H9 (cell line): ENCODE measurements around the gene HSH2D. TPM values are rescaled to one million over a fixed set of nuclear protein-coding genes. Genes with fewer than 3 reads are reported as not detected.

Source experiments
- DNase-seq: peaks from one replicate; pipeline ENCODE4 v3.0.0-alpha.2; 2017
- H2AFZ ChIP-seq: one replicate; pipeline ENCODE4 v1.6.1; 2013; ENCODE audit warnings: mild to moderate bottlenecking, low read length, control low read depth, moderate library complexity
- H2AK5ac ChIP-seq: 2 replicates; pipeline ENCODE4 v1.6.1; 2013; ENCODE audit warnings: low read length, control low read depth, mixed read lengths; ENCODE audit not compliant: insufficient read length
- H2BK120ac ChIP-seq: one replicate; pipeline ENCODE4 v1.6.1; 2013; ENCODE audit warnings: low read depth, mild to moderate bottlenecking, low read length, control low read depth, inconsistent platforms; ENCODE audit not compliant: poor library complexity, severe bottlenecking
- H2BK12ac ChIP-seq: 2 replicates; pipeline ENCODE4 v1.6.1; 2013; ENCODE audit warnings: low read length, control low read depth, mixed read lengths, low read depth; ENCODE audit not compliant: insufficient read length
- H2BK15ac ChIP-seq: 2 replicates; pipeline ENCODE4 v1.6.1; 2013; ENCODE audit warnings: low read depth, low read length, control low read depth
- H2BK20ac ChIP-seq: one replicate; pipeline ENCODE4 v1.6.1; 2013; ENCODE audit warnings: low read depth, mild to moderate bottlenecking, low read length, control low read depth, inconsistent platforms; ENCODE audit not compliant: poor library complexity, severe bottlenecking
- H2BK5ac ChIP-seq: 2 replicates; pipeline ENCODE4 v1.6.1; 2013; ENCODE audit warnings: low read length, control low read depth, mixed read lengths; ENCODE audit not compliant: insufficient read length
- H3K14ac ChIP-seq: 2 replicates; pipeline ENCODE4 v1.6.1; 2013; ENCODE audit warnings: low read length, control low read depth; ENCODE audit not compliant: insufficient read depth
- H3K18ac ChIP-seq: 2 replicates; pipeline ENCODE4 v1.6.1; 2013; ENCODE audit warnings: low read depth, mild to moderate bottlenecking, mixed read lengths, low read length, control low read depth; ENCODE audit not compliant: insufficient read length
- H3K23ac ChIP-seq: 2 replicates; pipeline ENCODE4 v1.6.1; 2013; ENCODE audit warnings: low read length, control low read depth, mixed read lengths, low read depth; ENCODE audit not compliant: insufficient read length
- H3K23me2 ChIP-seq: 2 replicates; pipeline ENCODE4 v1.6.1; 2013; ENCODE audit warnings: low read depth, mild to moderate bottlenecking, mixed read lengths, low read length, control low read depth; ENCODE audit not compliant: insufficient read length, poor library complexity, severe bottlenecking
- H3K27ac ChIP-seq: 2 replicates; pipeline ENCODE4 v1.5.1; 2013; ENCODE audit warnings: low read length, control low read depth, mixed read lengths, low read depth; ENCODE audit not compliant: insufficient read length
- H3K27me3 ChIP-seq: 2 replicates; pipeline ENCODE4 v1.6.1; 2013; ENCODE audit warnings: low read length, control low read depth, inconsistent platforms; ENCODE audit not compliant: insufficient read depth
- H3K4ac ChIP-seq: 2 replicates; pipeline ENCODE4 v1.6.1; 2013; ENCODE audit warnings: low read depth, mild to moderate bottlenecking, control low read depth, inconsistent platforms, low read length, moderate library complexity
- H3K4me1 ChIP-seq: 2 replicates; pipeline ENCODE4 v1.6.1; 2013; ENCODE audit warnings: low read length, control low read depth, inconsistent platforms; ENCODE audit not compliant: insufficient read depth
- H3K4me2 ChIP-seq: 2 replicates; pipeline ENCODE4 v1.6.1; 2013; ENCODE audit warnings: low read length, control low read depth, mixed read lengths; ENCODE audit not compliant: insufficient read length, insufficient read depth
- H3K56ac ChIP-seq: 2 replicates; pipeline ENCODE4 v1.6.1; 2013; ENCODE audit warnings: low read depth, mild to moderate bottlenecking, mixed read lengths, low read length, control low read depth; ENCODE audit not compliant: insufficient read length
- H3K79me1 ChIP-seq: 2 replicates; pipeline ENCODE4 v1.6.1; 2013; ENCODE audit warnings: low read depth, mild to moderate bottlenecking, moderate library complexity, low read length, control low read depth, inconsistent platforms; ENCODE audit not compliant: insufficient read depth, poor library complexity, severe bottlenecking
- H3K79me2 ChIP-seq: 2 replicates; pipeline ENCODE4 v1.6.1; 2013; ENCODE audit warnings: low read length, control low read depth, inconsistent platforms; ENCODE audit not compliant: insufficient read depth
- H3K9ac ChIP-seq: 2 replicates; pipeline ENCODE4 v1.6.1; 2013; ENCODE audit warnings: low read length, control low read depth, mixed read lengths; ENCODE audit not compliant: insufficient read length; ENCODE audit errors: extremely low read depth
- H3K9me3 ChIP-seq: one replicate; pipeline ENCODE4 v1.6.1; 2013; ENCODE audit warnings: low read depth, low read length, inconsistent platforms; ENCODE audit not compliant: control insufficient read depth
- H3T11ph ChIP-seq: one replicate; pipeline ENCODE4 v1.6.1; 2013; ENCODE audit warnings: mild to moderate bottlenecking, low read length, control low read depth, inconsistent platforms
- H4K20me1 ChIP-seq: one replicate; pipeline ENCODE4 v1.6.1; 2013; ENCODE audit not compliant: control insufficient read depth, insufficient read length, insufficient read depth
- H4K5ac ChIP-seq: 2 replicates; pipeline ENCODE4 v1.6.1; 2013; ENCODE audit warnings: low read depth, mild to moderate bottlenecking, mixed read lengths, low read length, control low read depth; ENCODE audit not compliant: insufficient read length
- H4K8ac ChIP-seq: replicated peaks from 2 replicates; pipeline ENCODE4 v1.6.1; 2013; ENCODE audit warnings: low read length, control low read depth, mixed read lengths, low read depth; ENCODE audit not compliant: insufficient read length
- H4K91ac ChIP-seq: 2 replicates; pipeline ENCODE4 v1.6.1; 2013; ENCODE audit warnings: low read depth, mild to moderate bottlenecking, moderate library complexity, mixed read lengths, low read length, control low read depth; ENCODE audit not compliant: insufficient read length
- H3K27ac Mint-ChIP-seq, 3 experiments: 2 replicates in 2 of 3; 3 replicates in 1 of 3; pipeline ENCODE4 v1.8.0; 2020 to 2021; ENCODE audit warnings: mixed read lengths in 3 of 3, mild to moderate bottlenecking in 1 of 3, moderate library complexity in 1 of 3
- H3K27me3 Mint-ChIP-seq: 2 replicates; pipeline ENCODE4 v1.8.0; 2021; ENCODE audit warnings: low read depth, mild to moderate bottlenecking, moderate library complexity, mixed read lengths
- H3K36me3 Mint-ChIP-seq, 3 experiments: 2 replicates in 2 of 3; 3 replicates in 1 of 3; pipeline ENCODE4 v1.8.0; 2020 to 2021; ENCODE audit warnings: low read depth in 3 of 3, mixed read lengths in 3 of 3; ENCODE audit not compliant: insufficient read depth in 1 of 3
- H3K4me1 Mint-ChIP-seq, 2 experiments: 2 replicates each; pipeline ENCODE4 v1.8.0; 2020; ENCODE audit warnings: mixed read lengths in 2 of 2
- H3K4me3 Mint-ChIP-seq, 2 experiments: 2 replicates in 1 of 2; 3 replicates in 1 of 2; pipeline ENCODE4 v1.8.0; 2020 to 2021; ENCODE audit warnings: mild to moderate bottlenecking in 2 of 2, mixed read lengths in 2 of 2, moderate library complexity in 1 of 2
- H3K9me3 Mint-ChIP-seq, 2 experiments: 2 replicates in 1 of 2; 3 replicates in 1 of 2; pipeline ENCODE4 v1.8.0; 2020; ENCODE audit warnings: mild to moderate bottlenecking in 2 of 2, mixed read lengths in 2 of 2, moderate library complexity in 1 of 2
- CTCF ChIP-seq: fragments of 200-600 bp; sonication (generic); conservative IDR thresholded peaks from 3 replicates; pipeline ENCODE4 v1.8.0; 2021; ENCODE audit warnings: antibody characterized with exemption, mild to moderate bottlenecking
- WGBS: extraction: QIAGEN DNeasy Blood & Tissue Kit; methylation state at CpG from one replicate; pipeline ENCODE4 v1.1.7; 2013; ENCODE audit warnings: missing lambda C conversion rate, low lambda C conversion rate, mixed read lengths; ENCODE audit not compliant: insufficient read length; ENCODE audit errors: extremely low coverage; 5-methylcytosine and 5-hydroxymethylcytosine counted together
- total RNA-seq: library from RNA; stranded (reverse); gene quantifications from 2 replicates; pipeline ENCODE4 v1.2.1, GENCODE V29; 2021

HSH2D gene
- total RNA-seq, 1 experiment from 2014 or later, result 2.3 TPM

GRCh38 chr19:16134510-16134909, 9.0 kb upstream of the HSH2D start:
- H2BK12ac ChIP-seq, result no peak overlapping the region
- H2BK15ac ChIP-seq, result no peak overlapping the region
- no peak overlapping the region for H3K18ac ChIP-seq
- no peak overlapping the region for H3K9ac ChIP-seq
- H4K20me1 ChIP-seq, result no peaks in the 10 kb centered on the region
- no peak overlapping the region for H2BK5ac ChIP-seq
- H2BK120ac ChIP-seq, result no peak overlapping the region
- no peak overlapping the region for H2BK20ac ChIP-seq
- no peak overlapping the region for H4K5ac ChIP-seq
- H3K27me3 ChIP-seq, result no peaks in the 10 kb centered on the region
- H4K91ac ChIP-seq, result no peak overlapping the region
- no peak overlapping the region for H3K27ac ChIP-seq
- peaks cover 5% of the 10 kb centered on the region for H3K27me3 Mint-ChIP-seq
- no peak overlapping the region for H4K8ac ChIP-seq
- no peak overlapping the region for H2AFZ ChIP-seq
- WGBS, result no CpG with 5 or more reads among the region's 7 CpGs
- H3K36me3 Mint-ChIP-seq, result peaks cover 30 to 51% (median 45%) of the 10 kb centered on the region in 3 experiments; a peak in 6 of 7 replicates
- H3K14ac ChIP-seq, result no peak overlapping the region
- no peaks in the 10 kb centered on the region for H3K23me2 ChIP-seq
- no peak for DNase-seq
- H3K4me1 Mint-ChIP-seq, result peaks cover 6% of the 10 kb centered on the region in 2 experiments
- H3K9me3 Mint-ChIP-seq, result no peaks in the 10 kb centered on the region; a peak in 2 of 5 replicates
- no peak overlapping the region for H3K4me3 Mint-ChIP-seq
- no peaks in the 10 kb centered on the region for H3K9me3 ChIP-seq
- H3K27ac Mint-ChIP-seq, result peak overlapping the region in 1 of 3 experiments; percentile 19; a peak in 1 of 7 replicates
- H3K23ac ChIP-seq, result no peak overlapping the region
- no peak overlapping the region for H3T11ph ChIP-seq
- TF ChIP-seq CTCF, result no peak
- no peak overlapping the region for H3K56ac ChIP-seq
- H3K79me1 ChIP-seq, result no peaks in the 10 kb centered on the region
- no peak overlapping the region for H2AK5ac ChIP-seq
- H3K4me1 ChIP-seq, result no peaks in the 10 kb centered on the region
- H3K4ac ChIP-seq, result no peak overlapping the region
- no peaks in the 10 kb centered on the region for H3K79me2 ChIP-seq
- no peak overlapping the region for H3K4me2 ChIP-seq
